ENCODE measurements around the gene CDC34. TPM values are rescaled to one million over a fixed set of nuclear protein-coding genes. Genes with fewer than 3 reads are reported as not detected.

CDC34 gene
- total RNA-seq, 1 donor from 2014 or later = 265 TPM

DNA sequence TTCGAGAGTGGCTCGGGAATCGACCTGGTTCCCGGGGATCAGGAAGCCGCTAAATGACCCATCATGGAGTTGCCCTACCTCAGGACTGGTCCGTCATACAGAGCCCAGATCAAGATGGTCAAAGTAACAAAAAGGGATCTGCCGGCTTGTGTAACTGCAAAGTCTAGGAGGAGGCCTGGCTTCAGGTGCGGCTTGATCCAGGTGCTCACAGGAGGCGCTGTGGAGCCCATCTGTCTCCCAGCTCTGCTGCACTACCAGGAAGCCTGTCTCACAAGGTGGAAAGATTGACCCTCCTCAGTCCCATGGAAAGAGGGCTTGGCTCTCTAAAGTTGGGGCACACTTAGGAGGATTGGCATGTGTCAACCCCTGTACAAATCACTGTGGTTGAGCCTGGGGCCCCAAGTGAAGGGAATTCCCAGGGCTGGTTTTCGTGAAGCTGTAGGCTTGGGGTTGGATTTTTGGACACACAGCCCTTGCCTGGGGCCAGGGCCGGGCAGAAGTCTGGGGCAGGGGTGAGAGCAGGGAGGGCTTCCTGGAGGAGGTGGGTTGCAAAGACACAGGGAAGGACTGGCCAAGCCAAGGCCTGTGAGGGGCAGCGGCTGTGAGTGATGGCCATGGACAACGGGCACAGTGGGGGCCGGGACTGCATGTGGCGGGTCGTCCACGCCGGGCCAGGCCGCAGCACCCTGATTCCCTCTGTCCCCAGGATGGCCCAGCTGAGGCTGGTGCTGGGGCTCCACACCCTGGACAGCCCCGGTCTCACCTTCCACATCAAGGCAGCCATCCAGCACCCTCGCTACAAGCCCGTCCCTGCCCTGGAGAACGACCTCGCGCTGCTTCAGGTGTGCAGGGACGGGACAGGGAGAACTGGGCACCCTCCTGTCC lies 16.5 kb downstream of the CDC34 start:
- no peak for DNase-seq (ENCODE audit: low read depth)
- TF ChIP-seq, protein P1, sequence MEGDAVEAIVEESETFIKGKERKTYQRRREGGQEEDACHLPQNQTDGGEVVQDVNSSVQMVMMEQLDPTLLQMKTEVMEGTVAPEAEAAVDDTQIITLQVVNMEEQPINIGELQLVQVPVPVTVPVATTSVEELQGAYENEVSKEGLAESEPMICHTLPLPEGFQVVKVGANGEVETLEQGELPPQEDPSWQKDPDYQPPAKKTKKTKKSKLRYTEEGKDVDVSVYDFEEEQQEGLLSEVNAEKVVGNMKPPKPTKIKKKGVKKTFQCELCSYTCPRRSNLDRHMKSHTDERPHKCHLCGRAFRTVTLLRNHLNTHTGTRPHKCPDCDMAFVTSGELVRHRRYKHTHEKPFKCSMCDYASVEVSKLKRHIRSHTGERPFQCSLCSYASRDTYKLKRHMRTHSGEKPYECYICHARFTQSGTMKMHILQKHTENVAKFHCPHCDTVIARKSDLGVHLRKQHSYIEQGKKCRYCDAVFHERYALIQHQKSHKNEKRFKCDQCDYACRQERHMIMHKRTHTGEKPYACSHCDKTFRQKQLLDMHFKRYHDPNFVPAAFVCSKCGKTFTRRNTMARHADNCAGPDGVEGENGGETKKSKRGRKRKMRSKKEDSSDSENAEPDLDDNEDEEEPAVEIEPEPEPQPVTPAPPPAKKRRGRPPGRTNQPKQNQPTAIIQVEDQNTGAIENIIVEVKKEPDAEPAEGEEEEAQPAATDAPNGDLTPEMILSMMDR (conservative IDR thresholded peaks at IDR 0.05; ENCODE audit: low read depth, low read length) = peak; percentile 12
- no peak overlapping the region for H3K4me3 ChIP-seq (ENCODE audit: low read depth, low read length)

DNA sequence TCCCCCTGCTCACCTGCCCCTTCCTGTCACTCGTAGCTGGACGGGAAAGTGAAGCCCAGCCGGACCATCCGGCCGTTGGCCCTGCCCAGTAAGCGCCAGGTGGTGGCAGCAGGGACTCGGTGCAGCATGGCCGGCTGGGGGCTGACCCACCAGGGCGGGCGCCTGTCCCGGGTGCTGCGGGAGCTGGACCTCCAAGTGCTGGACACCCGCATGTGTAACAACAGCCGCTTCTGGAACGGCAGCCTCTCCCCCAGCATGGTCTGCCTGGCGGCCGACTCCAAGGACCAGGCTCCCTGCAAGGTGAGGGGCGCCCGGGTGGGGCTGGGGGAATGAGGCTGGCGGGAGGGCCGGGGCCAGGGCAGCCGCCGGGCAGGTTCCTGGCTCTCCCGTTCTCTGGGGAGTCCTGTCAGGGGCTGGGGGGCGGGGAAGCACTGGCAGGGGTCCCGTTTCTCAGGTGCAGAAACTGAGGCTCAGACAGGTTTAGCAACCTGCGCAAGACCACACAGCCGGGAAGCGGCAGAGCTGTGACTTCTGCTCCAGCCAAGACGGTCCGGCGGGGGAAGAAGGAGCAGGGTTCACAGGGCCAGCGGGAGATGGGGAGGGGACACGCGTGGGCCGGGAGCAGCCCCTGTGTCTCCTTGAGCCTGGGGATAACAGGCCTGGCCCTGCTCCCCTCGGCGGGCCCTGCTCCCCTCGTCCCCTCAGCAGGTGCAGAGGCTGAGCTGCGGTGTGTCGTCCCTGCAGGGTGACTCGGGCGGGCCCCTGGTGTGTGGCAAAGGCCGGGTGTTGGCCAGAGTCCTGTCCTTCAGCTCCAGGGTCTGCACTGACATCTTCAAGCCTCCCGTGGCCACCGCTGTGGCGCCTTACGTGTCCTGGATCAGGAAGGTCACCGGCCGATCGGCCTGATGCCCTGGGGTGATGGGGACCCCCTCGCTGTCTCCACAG lies 17.6 kb downstream of the CDC34 start:
- DNase-seq (ENCODE audit: low read depth) = no peak
- TF ChIP-seq, protein P1 (conservative IDR thresholded peaks at IDR 0.05; ENCODE audit: low read depth, low read length) = no peak
- no peak overlapping the region for H3K4me3 ChIP-seq (ENCODE audit: low read depth, low read length)

DNA sequence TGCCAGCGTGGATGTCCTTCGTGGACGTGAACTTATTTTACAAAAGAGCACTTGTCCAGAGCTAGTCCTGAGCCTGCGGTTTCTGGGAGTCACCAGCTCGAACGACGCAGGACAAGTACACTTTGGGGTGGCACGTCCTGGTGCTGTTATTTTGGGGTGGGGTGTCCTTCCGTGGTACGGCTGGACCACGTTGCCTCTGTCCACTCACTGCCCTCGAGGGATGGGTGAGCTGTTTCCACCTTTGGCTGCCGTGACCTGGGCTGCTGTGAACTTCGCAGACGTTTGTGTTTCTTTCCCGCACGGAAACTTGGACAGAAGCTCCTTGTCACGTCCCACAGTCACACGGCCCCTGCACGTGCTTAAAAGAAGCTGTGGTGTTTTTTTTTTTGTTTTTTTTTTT lies 23.3 kb downstream of the CDC34 start:
- no peak for DNase-seq (ENCODE audit: low read depth)
- TF ChIP-seq, protein P1 (conservative IDR thresholded peaks at IDR 0.05; ENCODE audit: low read depth, low read length) = no peak
- no peak overlapping the region for H3K4me3 ChIP-seq (ENCODE audit: low read depth, low read length)

DNA sequence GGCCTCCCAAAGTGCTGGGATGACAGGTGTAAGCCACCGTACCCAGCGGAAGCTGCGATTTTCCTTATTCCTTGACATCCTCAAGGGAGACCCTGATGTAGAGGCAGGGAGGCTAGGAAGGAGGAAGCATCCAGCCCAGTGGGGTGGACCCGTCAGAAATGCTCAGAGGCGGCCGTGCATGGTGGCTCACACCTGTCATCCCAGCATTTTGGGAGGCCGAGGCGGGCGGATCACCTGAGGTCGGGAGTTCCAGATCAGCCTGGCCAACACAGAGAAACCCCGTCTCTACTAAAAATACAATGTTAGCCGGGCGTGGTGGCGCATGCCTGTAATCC lies 23.9 kb downstream of the CDC34 start:
- no peak for DNase-seq (ENCODE audit: low read depth)
- no peak overlapping the region for H3K4me3 ChIP-seq (ENCODE audit: low read depth, low read length)
- TF ChIP-seq, protein P1 (conservative IDR thresholded peaks at IDR 0.05; ENCODE audit: low read depth, low read length) = no peak

DNA sequence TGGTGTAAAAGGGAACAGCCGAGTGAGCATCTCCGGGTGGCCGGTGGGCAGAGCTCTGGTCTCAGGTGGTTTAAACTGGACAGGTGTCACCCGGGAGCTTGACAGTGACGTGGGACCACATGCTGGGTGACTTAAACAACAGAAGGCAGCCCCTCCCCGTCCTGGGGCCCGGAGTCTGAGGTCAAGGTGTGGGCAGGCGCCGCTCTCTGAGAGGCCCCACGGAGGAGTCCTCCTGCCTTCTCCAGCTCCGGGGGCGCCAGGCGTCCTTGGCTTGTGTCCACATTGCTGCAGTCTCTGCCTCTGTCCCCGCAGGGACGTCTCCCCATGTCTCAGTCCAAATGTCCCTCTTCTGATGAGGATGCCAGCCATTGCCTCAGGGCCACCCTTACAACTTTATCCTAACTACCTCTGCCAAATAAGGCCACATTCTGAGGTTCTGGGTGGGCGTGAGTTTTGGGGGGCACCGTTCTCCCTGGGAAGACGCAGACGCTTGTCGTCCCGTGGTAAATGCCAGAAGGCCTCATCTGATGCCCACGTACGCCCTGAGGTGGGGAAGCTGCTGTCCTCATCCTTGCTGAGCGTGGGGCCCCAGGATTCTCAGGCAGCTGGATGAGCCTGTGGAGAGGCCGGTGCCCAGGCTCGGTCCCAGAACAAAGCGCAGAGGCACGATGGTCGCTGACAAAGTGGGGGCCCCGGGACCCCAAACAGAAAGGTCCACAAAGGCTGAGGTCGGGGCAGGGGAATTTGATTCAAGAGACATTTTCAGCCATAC lies 25.2 kb downstream of the CDC34 start:
- no peak for DNase-seq (ENCODE audit: low read depth)
- no peak overlapping the region for H3K4me3 ChIP-seq (ENCODE audit: low read depth, low read length)
- TF ChIP-seq, protein P1 (conservative IDR thresholded peaks at IDR 0.05; ENCODE audit: low read depth, low read length) = no peak

DNA sequence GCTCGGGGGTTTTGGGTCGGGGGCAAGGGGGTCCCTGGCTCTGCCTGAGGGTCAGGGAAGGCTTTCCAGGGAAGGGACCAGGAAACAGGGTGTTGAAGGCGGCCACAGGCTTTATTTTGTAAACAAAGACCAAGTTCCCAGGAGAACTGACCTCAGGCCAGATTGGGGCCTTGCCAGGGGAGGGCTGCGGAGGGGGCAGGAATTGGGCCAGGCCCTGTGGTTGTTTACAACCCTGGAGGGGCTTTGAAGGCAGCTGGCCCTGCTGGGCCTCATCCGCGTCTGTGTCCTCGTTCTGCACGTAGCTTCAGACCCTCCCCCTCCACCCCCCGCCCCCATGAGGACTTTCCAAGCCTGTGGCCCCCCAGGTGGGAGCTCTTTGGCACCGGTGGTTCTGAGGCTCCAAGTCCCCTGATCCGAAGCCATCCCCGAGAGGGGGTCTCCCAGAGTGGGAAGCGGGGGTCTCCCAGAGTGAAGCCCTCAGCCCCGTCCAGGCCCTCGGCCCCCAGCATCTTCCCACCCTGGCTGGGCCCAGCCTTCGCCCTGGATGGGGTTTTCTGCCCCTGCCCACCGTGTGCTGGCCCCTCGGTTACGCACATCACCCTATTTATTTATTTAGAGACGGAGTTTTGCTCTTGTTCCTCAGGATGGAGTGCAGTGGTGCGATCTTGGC lies 27.3 kb downstream of the CDC34 start:
- no peak overlapping the region for H3K4me3 ChIP-seq (ENCODE audit: low read depth, low read length)
- DNase-seq (ENCODE audit: low read depth) = no peak
- TF ChIP-seq, protein P1 (conservative IDR thresholded peaks at IDR 0.05; ENCODE audit: low read depth, low read length) = no peak
